PC-9 (cell line): Measurements from ENCODE around the gene NINL. TPM values are rescaled to one million over a fixed set of nuclear protein-coding genes. Genes with fewer than 3 reads are reported as not detected.
"Not testable (repeated sequence)": the region's sequence is repeated elsewhere in the genome, so short reads cannot be mapped to it uniquely, and the experiment has no call there.

ENCODE experiments used
- BruUV-seq: library from RNA; stranded (reverse); fragments of 400-500 nt; replicated peaks from 2 replicates; lab custom pipeline; 2021; lab: Mats Ljungman, UMichigan
- CTCF ChIA-PET: fragments of 300-600 bp; sonication (Branson Sonifier 250); formaldehyde crosslinking; loops from one replicate; lab custom pipeline; 2022; ENCODE audit warnings: antibody characterized with exemption; lab: Charles Lee
- POLR2A ChIA-PET: fragments of 300-600 bp; sonication (Branson Sonifier 250); formaldehyde crosslinking; loops from one replicate; lab custom pipeline; 2022; ENCODE audit warnings: antibody characterized with exemption; ENCODE audit not compliant: unreplicated experiment; lab: Charles Lee
- DNase-seq, 2 experiments: peaks; one replicate each; pipeline versions ENCODE4 v3.0.0 to v3.0.0-alpha.2; 2015 to 2022; ENCODE audit warnings: mixed read lengths in 1 of 2
- H2AFZ ChIP-seq: fragments of 200-600 bp; sonication (generic); 2 replicates; pipeline ENCODE4 v1.8.1; 2017; ENCODE audit warnings: antibody characterized with exemption
- H3F3A ChIP-seq: fragments of 200-600 bp; sonication (generic); 2 replicates; pipeline ENCODE4 v1.8.1; 2017; ENCODE audit warnings: antibody characterized with exemption, mild to moderate bottlenecking, low read depth; ENCODE audit not compliant: insufficient read depth
- H3K27ac ChIP-seq: fragments of 200-600 bp; sonication (generic); 2 replicates; pipeline ENCODE4 v1.6.1; 2016; ENCODE audit warnings: mixed run types
- H3K27me3 ChIP-seq: fragments of 200-600 bp; sonication (generic); 2 replicates; pipeline ENCODE4 v1.6.1; 2016; ENCODE audit warnings: low read depth, mixed run types; ENCODE audit not compliant: insufficient read depth
- H3K36me3 ChIP-seq: fragments of 200-600 bp; sonication (generic); 2 replicates; pipeline ENCODE4 v1.6.1; 2016; ENCODE audit warnings: low read depth, mixed run types
- H3K4me1 ChIP-seq: fragments of 200-600 bp; sonication (generic); replicated peaks from 2 replicates; pipeline ENCODE4 v1.6.1; 2016; ENCODE audit warnings: mixed run types; ENCODE audit not compliant: insufficient read depth
- H3K4me2 ChIP-seq: fragments of 200-600 bp; sonication (generic); 2 replicates; pipeline ENCODE4 v1.6.1; 2017; ENCODE audit warnings: mixed run types
- H3K4me3 ChIP-seq: fragments of 200-600 bp; sonication (generic); 2 replicates; pipeline ENCODE4 v1.6.1; 2016; ENCODE audit warnings: mixed run types
- H3K79me2 ChIP-seq: fragments of 200-600 bp; sonication (generic); 2 replicates; pipeline ENCODE4 v1.6.1; 2017; ENCODE audit warnings: low read depth, mixed run types
- H3K9me2 ChIP-seq: fragments of 200-600 bp; sonication (generic); 2 replicates; pipeline ENCODE4 v1.8.1; 2017; ENCODE audit warnings: mild to moderate bottlenecking; ENCODE audit not compliant: insufficient read depth
- H3K9me3 ChIP-seq: fragments of 200-600 bp; sonication (generic); 2 replicates; pipeline ENCODE4 v1.8.1; 2016; ENCODE audit warnings: low read depth; ENCODE audit not compliant: insufficient read depth
- H4K20me1 ChIP-seq: fragments of 200-600 bp; sonication (generic); 2 replicates; pipeline ENCODE4 v1.8.1; 2017; ENCODE audit not compliant: insufficient read depth
- EZH2 ChIP-seq: fragments of 200-600 bp; sonication (generic); IDR thresholded peaks from 2 replicates; pipeline ENCODE4 v1.8.0; 2017; ENCODE audit warnings: antibody characterized with exemption, low read depth
- intact Hi-C: fragments of 100-400 bp; cut with micrococcal nuclease; formaldehyde crosslinking; loops from one replicate; pipeline ENCODE4 v1.10.0; 2022; ENCODE audit not compliant: unreplicated experiment
- total RNA-seq: library from RNA; stranded (reverse); gene quantifications from 2 replicates; pipeline ENCODE4 v1.2.3, GENCODE V29; 2021
- TF ChIP-seq, protein P1 (sequence below): fragments of 200-600 bp; sonication (generic); conservative IDR thresholded peaks from 2 replicates; pipeline ENCODE4 v1.6.1; 2017; ENCODE audit warnings: mixed run types, antibody characterized with exemption, mild to moderate bottlenecking, moderate library complexity

NINL gene
- total RNA-seq, 1 experiment from 2014 or later = 19.6 TPM

DNA sequence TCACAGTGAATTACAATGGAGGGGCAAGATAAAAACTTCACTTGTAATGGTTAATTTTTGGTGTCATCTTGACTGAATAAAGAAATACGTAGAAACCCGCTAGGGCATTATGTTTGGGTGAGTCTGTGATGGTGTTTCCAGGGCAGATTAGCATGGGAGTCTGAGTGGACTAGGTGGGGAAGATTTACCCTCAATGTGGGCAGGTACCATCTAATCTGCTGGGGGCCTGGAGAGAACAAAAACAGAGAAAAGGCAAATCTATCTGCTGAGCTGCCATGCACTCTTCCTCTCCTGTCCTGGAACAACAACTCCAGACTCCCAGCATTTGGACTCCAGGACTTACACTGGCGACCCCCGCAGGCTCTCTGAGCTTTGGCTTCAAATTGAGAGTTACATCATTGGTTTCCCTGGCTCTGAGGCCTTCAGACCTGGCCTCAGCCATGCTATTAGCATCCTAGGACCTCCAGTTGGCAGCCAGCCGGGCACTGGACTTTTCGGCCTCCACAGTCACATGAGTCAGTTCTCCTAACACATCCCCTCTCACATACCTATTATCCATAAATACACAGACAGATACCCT is 19.7 kb downstream of the NINL start:
- ChIA-PET CTCF (interaction anchor here (0.6 to 0.7 kb wide), 2 partner anchors 96 to 123 kb away, joined by 3 to 4 read pairs; no protein-coding TSS in a partner anchor), POLR2A (no interaction called here)
- no TSS peak for BruUV-seq
- no peak for TF ChIP-seq EZH2
- TF ChIP-seq, protein P1, sequence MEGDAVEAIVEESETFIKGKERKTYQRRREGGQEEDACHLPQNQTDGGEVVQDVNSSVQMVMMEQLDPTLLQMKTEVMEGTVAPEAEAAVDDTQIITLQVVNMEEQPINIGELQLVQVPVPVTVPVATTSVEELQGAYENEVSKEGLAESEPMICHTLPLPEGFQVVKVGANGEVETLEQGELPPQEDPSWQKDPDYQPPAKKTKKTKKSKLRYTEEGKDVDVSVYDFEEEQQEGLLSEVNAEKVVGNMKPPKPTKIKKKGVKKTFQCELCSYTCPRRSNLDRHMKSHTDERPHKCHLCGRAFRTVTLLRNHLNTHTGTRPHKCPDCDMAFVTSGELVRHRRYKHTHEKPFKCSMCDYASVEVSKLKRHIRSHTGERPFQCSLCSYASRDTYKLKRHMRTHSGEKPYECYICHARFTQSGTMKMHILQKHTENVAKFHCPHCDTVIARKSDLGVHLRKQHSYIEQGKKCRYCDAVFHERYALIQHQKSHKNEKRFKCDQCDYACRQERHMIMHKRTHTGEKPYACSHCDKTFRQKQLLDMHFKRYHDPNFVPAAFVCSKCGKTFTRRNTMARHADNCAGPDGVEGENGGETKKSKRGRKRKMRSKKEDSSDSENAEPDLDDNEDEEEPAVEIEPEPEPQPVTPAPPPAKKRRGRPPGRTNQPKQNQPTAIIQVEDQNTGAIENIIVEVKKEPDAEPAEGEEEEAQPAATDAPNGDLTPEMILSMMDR = no peak
- Histone ChIP-seq H3K4me1 (no peaks in the 10 kb centered on the region), H3K27ac (no peak overlapping the region), H3K9me2 (no peaks in the 10 kb centered on the region), H3K27me3 (no peaks in the 10 kb centered on the region), H4K20me1 (no peaks in the 10 kb centered on the region), H3K4me3 (no peak overlapping the region), H3K79me2 (no peaks in the 10 kb centered on the region), H3K36me3 (no peaks in the 10 kb centered on the region), H3K9me3 (no peaks in the 10 kb centered on the region), H2AFZ (no peak overlapping the region), H3F3A (no peaks in the 10 kb centered on the region), H3K4me2 (no peak overlapping the region)
- intact Hi-C loops = no loop called here
- DNase-seq = no peak

DNA sequence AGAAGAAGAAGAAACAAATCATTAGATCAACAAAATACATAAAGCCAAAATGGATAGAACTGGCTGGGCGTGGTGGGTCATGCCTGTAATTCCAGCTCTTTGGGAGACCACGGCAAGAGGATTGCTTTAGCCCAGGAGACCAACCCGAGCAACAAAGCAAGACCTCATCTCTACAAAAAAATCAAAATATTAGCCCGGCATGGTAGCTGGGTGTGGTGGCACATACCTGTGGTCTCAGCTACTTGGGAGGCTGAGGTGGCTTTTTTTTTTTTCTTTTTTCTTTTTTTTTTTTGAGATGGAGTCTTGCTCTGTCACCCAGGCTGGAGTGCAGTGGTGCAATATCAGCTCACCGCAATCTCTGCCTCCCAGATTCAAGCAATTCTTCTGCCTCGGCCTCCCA is 21.5 kb downstream of the NINL start:
- POLR2A ChIA-PET = no interaction called here
- no TSS peak for BruUV-seq
- H4K20me1 ChIP-seq = no peaks in the 10 kb centered on the region
- H3K27me3 ChIP-seq = no peaks in the 10 kb centered on the region
- H3K9me3 ChIP-seq = no peaks in the 10 kb centered on the region
- no peaks in the 10 kb centered on the region for H3K79me2 ChIP-seq
- H2AFZ ChIP-seq = no peak overlapping the region
- no peak overlapping the region for H3K4me2 ChIP-seq
- H3K9me2 ChIP-seq = no peaks in the 10 kb centered on the region
- CTCF ChIA-PET = no interaction called here
- no peaks in the 10 kb centered on the region for H3F3A ChIP-seq
- TF ChIP-seq EZH2 = no peak
- TF ChIP-seq, protein P1 = no peak
- H3K4me3 ChIP-seq = no peak overlapping the region
- intact Hi-C loops = no loop called here
- no peak overlapping the region for H3K27ac ChIP-seq
- no peaks in the 10 kb centered on the region for H3K4me1 ChIP-seq
- H3K36me3 ChIP-seq = no peaks in the 10 kb centered on the region
- no peak for DNase-seq

DNA sequence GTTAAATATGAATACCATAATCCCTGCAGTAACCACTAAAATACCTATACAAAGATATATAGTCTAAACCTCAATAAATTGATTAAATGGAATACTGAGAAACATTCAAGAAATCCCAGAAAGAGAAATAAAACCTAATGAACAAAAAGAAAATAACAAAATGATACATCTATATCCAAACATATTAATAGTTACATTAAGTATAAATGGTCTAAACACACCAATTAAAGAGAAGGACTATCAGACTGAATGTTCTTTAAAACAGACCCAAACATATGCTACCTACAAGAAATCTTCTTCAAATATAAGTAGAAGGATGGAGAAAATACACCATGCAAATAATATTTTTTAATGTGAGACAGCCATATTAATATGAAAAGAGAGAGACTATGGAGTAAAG is 22.0 kb downstream of the NINL start:
- Histone ChIP-seq H3K27ac (no peak overlapping the region), H3K4me1 (no peaks in the 10 kb centered on the region), H2AFZ (no peak overlapping the region), H3K9me2 (no peaks in the 10 kb centered on the region), H3K4me2 (no peak overlapping the region), H3K27me3 (no peaks in the 10 kb centered on the region), H3K9me3 (no peaks in the 10 kb centered on the region), H4K20me1 (no peaks in the 10 kb centered on the region), H3F3A (no peaks in the 10 kb centered on the region), H3K79me2 (no peaks in the 10 kb centered on the region), H3K36me3 (no peaks in the 10 kb centered on the region), H3K4me3 (no peak overlapping the region)
- BruUV-seq = no TSS peak
- no peak for DNase-seq
- CTCF ChIA-PET = no interaction called here
- intact Hi-C loops = no loop called here
- TF ChIP-seq EZH2 = no peak
- TF ChIP-seq, protein P1 = no peak
- POLR2A ChIA-PET = no interaction called here

DNA sequence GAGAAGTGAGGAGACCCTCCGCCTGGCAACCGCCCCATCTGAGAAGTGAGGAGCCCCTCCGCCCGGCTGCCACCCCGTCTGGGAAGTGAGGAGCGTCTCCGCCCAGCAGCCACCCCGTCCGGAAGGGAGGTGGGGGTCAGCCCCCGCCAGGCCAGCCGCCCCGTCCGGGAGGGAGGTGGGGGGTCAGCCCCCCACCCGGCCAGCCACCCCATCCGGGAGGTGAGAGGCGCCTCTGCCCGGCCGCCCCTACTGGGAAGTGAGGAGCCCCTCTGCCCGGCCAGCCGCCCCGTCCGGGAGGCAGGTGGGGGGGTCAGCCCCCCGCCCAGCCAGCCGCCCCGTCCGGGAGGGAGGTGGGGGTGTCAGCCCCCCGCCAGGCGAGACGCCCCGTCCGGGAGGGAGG is 23.6 kb downstream of the NINL start:
- H2AFZ ChIP-seq, intact Hi-C loops, H3K4me3 ChIP-seq, BruUV-seq, DNase-seq, POLR2A ChIA-PET, H3F3A ChIP-seq, H4K20me1 ChIP-seq, H3K27ac ChIP-seq, H3K9me2 ChIP-seq, H3K4me1 ChIP-seq, H3K79me2 ChIP-seq, H3K27me3 ChIP-seq, CTCF ChIA-PET, H3K4me2 ChIP-seq, H3K36me3 ChIP-seq, H3K9me3 ChIP-seq: not testable (repeated sequence)
